H1 (cell line): ENCODE data around the gene OR4C6. TPM values are rescaled to one million over a fixed set of nuclear protein-coding genes. Genes with fewer than 3 reads are reported as not detected.

Experiments
- TCF12 ChIP-seq: IDR thresholded peaks from 2 replicates; pipeline ENCODE4 v1.6.1; 2011; ENCODE audit warnings: low read depth, mild to moderate bottlenecking, low read length
- ZNF274 ChIP-seq: IDR thresholded peaks from 2 replicates; pipeline ENCODE4 v1.7.0; 2012; ENCODE audit warnings: low read length, borderline replicate concordance; ENCODE audit errors: extremely low read depth
- polyA plus RNA-seq, 7 experiments: library from polyadenylated mRNA; depleted of rRNA in 3 of 7; stranded (reverse) in 5 of 7; unstranded in 2 of 7; fragments of >200 nt in 5 of 7; fragments of 200-250 nt in 2 of 7; gene quantifications; 1 replicate in 5 of 7; 2 replicates in 1 of 7; 4 replicates in 1 of 7; pipeline versions ENCODE4 v1.2.1 to v1.2.3, GENCODE V29; 2011 to 2013; ENCODE audit warnings: missing spikeins in 2 of 7, mixed read lengths in 2 of 7
- total RNA-seq: library from RNA; stranded (reverse); fragmentation: NEBNext Ultra II Directional; extraction: Animal tissue kit (Norgen Biotek cat#: 25700); gene quantifications from 2 replicates; pipeline ENCODE4 v1.2.1, GENCODE V29; 2021
- TF ChIP-seq, protein P1 (sequence below), 3 experiments: IDR thresholded peaks; 1 replicate in 2 of 3; 2 replicates in 1 of 3; pipeline versions ENCODE4 v1.5.1 to v1.6.1; 2011; ENCODE audit warnings: low read length in 3 of 3, mild to moderate bottlenecking in 3 of 3, inconsistent platforms in 2 of 3, low read depth in 1 of 3, moderate library complexity in 1 of 3; ENCODE audit not compliant: insufficient read depth in 1 of 3; ENCODE audit errors: control extremely low read depth in 1 of 3

Gene OR4C6
- total and polyA plus RNA-seq, 2 of the 8 experiments (the other 6 are each of a cell fraction or from before 2014, with no cell fraction given), result not detected

DNA sequence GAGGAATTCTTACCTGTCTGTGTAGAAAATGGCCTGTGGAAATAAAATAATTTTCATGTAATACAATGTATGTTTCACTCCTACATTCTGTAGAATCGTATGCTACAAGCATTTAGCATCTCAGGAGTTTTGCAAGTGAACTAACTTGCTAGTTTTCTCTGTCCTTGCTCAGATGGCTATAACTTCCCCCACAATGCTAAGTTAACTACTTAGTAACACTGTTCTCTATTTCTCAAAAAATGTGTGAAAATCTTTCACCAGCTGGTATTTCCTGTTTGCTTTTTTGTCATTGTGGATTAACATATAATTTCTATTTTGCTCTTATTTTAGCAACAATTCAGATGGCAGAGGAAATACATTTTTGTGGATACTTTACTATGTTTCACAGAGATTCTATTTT lies 9.4 kb upstream of the OR4C6 start (continued):
- TF ChIP-seq, protein P1, sequence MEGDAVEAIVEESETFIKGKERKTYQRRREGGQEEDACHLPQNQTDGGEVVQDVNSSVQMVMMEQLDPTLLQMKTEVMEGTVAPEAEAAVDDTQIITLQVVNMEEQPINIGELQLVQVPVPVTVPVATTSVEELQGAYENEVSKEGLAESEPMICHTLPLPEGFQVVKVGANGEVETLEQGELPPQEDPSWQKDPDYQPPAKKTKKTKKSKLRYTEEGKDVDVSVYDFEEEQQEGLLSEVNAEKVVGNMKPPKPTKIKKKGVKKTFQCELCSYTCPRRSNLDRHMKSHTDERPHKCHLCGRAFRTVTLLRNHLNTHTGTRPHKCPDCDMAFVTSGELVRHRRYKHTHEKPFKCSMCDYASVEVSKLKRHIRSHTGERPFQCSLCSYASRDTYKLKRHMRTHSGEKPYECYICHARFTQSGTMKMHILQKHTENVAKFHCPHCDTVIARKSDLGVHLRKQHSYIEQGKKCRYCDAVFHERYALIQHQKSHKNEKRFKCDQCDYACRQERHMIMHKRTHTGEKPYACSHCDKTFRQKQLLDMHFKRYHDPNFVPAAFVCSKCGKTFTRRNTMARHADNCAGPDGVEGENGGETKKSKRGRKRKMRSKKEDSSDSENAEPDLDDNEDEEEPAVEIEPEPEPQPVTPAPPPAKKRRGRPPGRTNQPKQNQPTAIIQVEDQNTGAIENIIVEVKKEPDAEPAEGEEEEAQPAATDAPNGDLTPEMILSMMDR (IDR thresholded peaks at IDR 0.05; ENCODE audit: control extremely low read depth in 1 of 3, insufficient read depth in 1 of 3, low read depth in 1 of 3, low read length in 3 of 3), result no peak
- TF ChIP-seq ZNF274, result no peak
- no peak for TF ChIP-seq TCF12
- TF ChIP-seq, all 59 proteins: peak for 0
